Right lobe of liver (tissue), 6 donors: ENCODE measurements around the gene CENPP. TPM values are rescaled to one million over a fixed set of nuclear protein-coding genes. Genes with fewer than 3 reads are reported as not detected.
A peak's percentile ranks its signal among the peaks of the same experiment; 100 is the strongest.

ENCODE experiments used
- ATAC-seq, 4 donors: fragments of 200-7000 bp; cut with Tn5 transposase; one replicate each; pipeline ENCODE4 v1.9.1; 2020; ENCODE audit warnings: mild to moderate bottlenecking in 4 of 4, moderate library complexity in 4 of 4
- DNase-seq, 3 donors: peaks; one replicate each; pipeline ENCODE4 v3.0.0-alpha.2; 2020
- H3K27ac ChIP-seq, 3 donors: fragments of 200-600 bp; one replicate each; pipeline ENCODE4 v1.8.0; 2022
- H3K27me3 ChIP-seq, 2 donors: fragments of 200-600 bp; one replicate each; pipeline ENCODE4 v1.8.0; 2022
- H3K36me3 ChIP-seq, 4 donors: fragments of 200-600 bp; sonication (generic) in 1 of 4; one replicate each; pipeline versions ENCODE4 v1.5.1 to v1.8.0; 2017 to 2022; ENCODE audit warnings: control low read depth in 1 of 4
- H3K4me1 ChIP-seq, 4 donors: fragments of 200-600 bp; sonication (generic) in 1 of 4; one replicate each; pipeline versions ENCODE4 v1.5.1 to v1.8.0; 2017 to 2022; ENCODE audit warnings: control low read depth in 1 of 4
- H3K4me3 ChIP-seq, 3 donors: fragments of 200-600 bp; one replicate each; pipeline ENCODE4 v1.8.0; 2022
- H3K9me3 ChIP-seq, 4 donors: fragments of 200-600 bp; sonication (generic) in 1 of 4; one replicate each; pipeline versions ENCODE4 v1.5.1 to v1.8.0; 2017 to 2022; ENCODE audit warnings: control low read depth in 1 of 4
- POLR2A ChIP-seq: fragments of 450-650 bp; IDR thresholded peaks from one replicate; pipeline ENCODE4 v1.6.1; 2017; ENCODE audit warnings: antibody characterized with exemption, mild to moderate bottlenecking
- WGBS: methylation state at CpG from one replicate; pipeline ENCODE4 v1.1.6; 2018; ENCODE audit warnings: low coverage, low lambda C conversion rate; ENCODE audit not compliant: insufficient coverage; ENCODE audit errors: missing lambda C conversion rate; 5-methylcytosine and 5-hydroxymethylcytosine counted together
- intact Hi-C, 2 donors: fragments of 100-400 bp; cut with DNase I; formaldehyde crosslinking; loops; one replicate each; pipeline versions ENCODE4 v1.11.2 to v1.14.1; 2022
- total RNA-seq, 6 experiments: library from RNA; depleted of rRNA in 2 of 6; stranded (reverse); fragments of >200 nt in 2 of 6; fragmentation: NEBNext Ultra II Directional in 3 of 6; extraction: Animal tissue kit (Norgen Biotek cat#: 25700) in 3 of 6; gene quantifications; one replicate each; pipeline versions ENCODE4 v1.1.0 to v1.2.4, GENCODE V29; 2016 to 2023
- TF ChIP-seq, protein P1 (sequence below), 4 donors: fragments of 200-600 bp in 3 of 4; fragments of 450-650 bp in 1 of 4; IDR thresholded peaks; one replicate each; pipeline versions ENCODE4 v1.5.1 to v1.8.0; 2016 to 2022; ENCODE audit warnings: antibody characterized with exemption in 4 of 4, mild to moderate bottlenecking in 2 of 4
- donor health status: DM: no; HTN: yes; CAD: no.
- donor health status: DM: no; HTN: no; CAD: no.
- donor health status: DM: no; HTN: no; CAD: no.
- donor health status: DM: no; HTN: yes; CAD: no.
- donor health status: DM: no; HTN: yes; CAD: no.

CENPP gene
- total RNA-seq, 6 experiments from 2014 or later = 1.0 to 3.7 (median 1.5) TPM

GRCh38 chr9:92429836-92430235 is 104.1 kb downstream of the CENPP start:
- no peak for ATAC-seq
- no peak for TF ChIP-seq POLR2A
- TF ChIP-seq, protein P1, sequence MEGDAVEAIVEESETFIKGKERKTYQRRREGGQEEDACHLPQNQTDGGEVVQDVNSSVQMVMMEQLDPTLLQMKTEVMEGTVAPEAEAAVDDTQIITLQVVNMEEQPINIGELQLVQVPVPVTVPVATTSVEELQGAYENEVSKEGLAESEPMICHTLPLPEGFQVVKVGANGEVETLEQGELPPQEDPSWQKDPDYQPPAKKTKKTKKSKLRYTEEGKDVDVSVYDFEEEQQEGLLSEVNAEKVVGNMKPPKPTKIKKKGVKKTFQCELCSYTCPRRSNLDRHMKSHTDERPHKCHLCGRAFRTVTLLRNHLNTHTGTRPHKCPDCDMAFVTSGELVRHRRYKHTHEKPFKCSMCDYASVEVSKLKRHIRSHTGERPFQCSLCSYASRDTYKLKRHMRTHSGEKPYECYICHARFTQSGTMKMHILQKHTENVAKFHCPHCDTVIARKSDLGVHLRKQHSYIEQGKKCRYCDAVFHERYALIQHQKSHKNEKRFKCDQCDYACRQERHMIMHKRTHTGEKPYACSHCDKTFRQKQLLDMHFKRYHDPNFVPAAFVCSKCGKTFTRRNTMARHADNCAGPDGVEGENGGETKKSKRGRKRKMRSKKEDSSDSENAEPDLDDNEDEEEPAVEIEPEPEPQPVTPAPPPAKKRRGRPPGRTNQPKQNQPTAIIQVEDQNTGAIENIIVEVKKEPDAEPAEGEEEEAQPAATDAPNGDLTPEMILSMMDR (IDR thresholded peaks at IDR 0.05) = no peak
- 100% methylated on average over 2 of the region's 2 CpGs for WGBS
- no peaks in the 10 kb centered on the region for H3K36me3 ChIP-seq
- no peak overlapping the region for H3K27ac ChIP-seq
- no peak for DNase-seq
- H3K9me3 ChIP-seq = no peaks in the 10 kb centered on the region
- H3K4me1 ChIP-seq = no peaks in the 10 kb centered on the region
- H3K27me3 ChIP-seq = no peaks in the 10 kb centered on the region
- intact Hi-C loops = no loop called here
- H3K4me3 ChIP-seq = no peak overlapping the region

DNA sequence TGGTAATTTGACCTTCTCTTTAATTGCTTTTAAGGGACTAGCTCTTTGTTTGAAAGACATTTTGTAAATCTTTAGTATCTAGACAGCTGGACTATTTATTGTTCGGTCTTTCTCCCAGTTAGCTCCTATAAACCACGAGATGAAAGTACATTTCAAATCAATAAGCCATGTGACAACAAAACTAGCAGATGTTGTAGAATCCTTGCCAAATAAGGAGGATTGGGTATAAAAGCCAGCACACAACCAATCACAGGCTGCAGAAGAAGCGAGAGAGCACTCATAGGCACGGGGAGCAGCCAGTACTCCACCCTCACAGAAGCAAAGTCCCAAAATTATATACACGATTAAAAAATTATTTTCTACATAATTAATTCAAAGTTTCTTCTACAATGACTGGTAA is 106.6 kb downstream of the CENPP start:
- Histone ChIP-seq H3K4me1 (no peaks in the 10 kb centered on the region), H3K4me3 (no peak overlapping the region), H3K36me3 (no peaks in the 10 kb centered on the region), H3K27me3 (no peaks in the 10 kb centered on the region), H3K9me3 (no peaks in the 10 kb centered on the region), H3K27ac (no peak overlapping the region)
- DNase-seq (no peak), ATAC-seq (peak in 2 of 4 donors; percentile 47 to 65)
- intact Hi-C loops = no loop called here
- 61% methylated on average over 5 of the region's 5 CpGs for WGBS
- TF ChIP-seq POLR2A = no peak

- intact Hi-C loops = no loop called here
These were observed 107.3 kb downstream of the CENPP start for GRCh38 chr9:92432972-92433548.

DNA sequence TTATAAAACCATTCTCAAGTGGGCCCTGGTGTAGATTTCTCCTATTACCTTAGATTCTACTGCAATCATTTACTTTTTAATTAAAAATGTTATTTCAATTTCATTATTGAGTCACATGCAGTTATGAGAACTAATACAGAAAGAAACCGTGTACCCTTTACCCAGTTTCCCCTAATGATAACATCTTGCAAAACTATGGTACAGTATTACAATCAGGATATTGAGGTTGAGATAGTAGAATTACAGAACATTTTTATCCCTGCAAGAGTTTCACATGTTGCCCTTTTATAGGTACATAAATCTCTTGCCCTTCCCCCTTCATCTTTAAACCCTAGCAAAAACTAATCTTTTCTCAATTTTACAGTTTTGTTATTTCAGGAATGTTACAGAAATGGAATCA is 109.5 kb downstream of the CENPP start:
- intact Hi-C loops = no loop called here
- H3K27ac ChIP-seq = no peak overlapping the region
- ATAC-seq = no peak
- H3K9me3 ChIP-seq = no peaks in the 10 kb centered on the region
- no peak for DNase-seq
- WGBS = 83% methylated on average over 1 of the region's 1 CpG
- H3K27me3 ChIP-seq = no peaks in the 10 kb centered on the region
- H3K4me3 ChIP-seq = no peak overlapping the region
- no peaks in the 10 kb centered on the region for H3K4me1 ChIP-seq
- no peaks in the 10 kb centered on the region for H3K36me3 ChIP-seq
- TF ChIP-seq POLR2A = no peak
- TF ChIP-seq, protein P1 (IDR thresholded peaks at IDR 0.05) = no peak

More at GRCh38 chr9:92432972-92433548, 107.3 kb downstream of the CENPP start:
- Histone ChIP-seq H3K4me1 (no peaks in the 10 kb centered on the region), H3K4me3 (no peak overlapping the region), H3K27ac (no peak overlapping the region), H3K36me3 (no peaks in the 10 kb centered on the region), H3K9me3 (no peaks in the 10 kb centered on the region), H3K27me3 (no peaks in the 10 kb centered on the region)
- ATAC-seq (no peak), DNase-seq (no peak)
- TF ChIP-seq, protein P1 (IDR thresholded peaks at IDR 0.05) = no peak
- no peak for TF ChIP-seq POLR2A
- WGBS = 90% methylated on average over 5 of the region's 5 CpGs

DNA sequence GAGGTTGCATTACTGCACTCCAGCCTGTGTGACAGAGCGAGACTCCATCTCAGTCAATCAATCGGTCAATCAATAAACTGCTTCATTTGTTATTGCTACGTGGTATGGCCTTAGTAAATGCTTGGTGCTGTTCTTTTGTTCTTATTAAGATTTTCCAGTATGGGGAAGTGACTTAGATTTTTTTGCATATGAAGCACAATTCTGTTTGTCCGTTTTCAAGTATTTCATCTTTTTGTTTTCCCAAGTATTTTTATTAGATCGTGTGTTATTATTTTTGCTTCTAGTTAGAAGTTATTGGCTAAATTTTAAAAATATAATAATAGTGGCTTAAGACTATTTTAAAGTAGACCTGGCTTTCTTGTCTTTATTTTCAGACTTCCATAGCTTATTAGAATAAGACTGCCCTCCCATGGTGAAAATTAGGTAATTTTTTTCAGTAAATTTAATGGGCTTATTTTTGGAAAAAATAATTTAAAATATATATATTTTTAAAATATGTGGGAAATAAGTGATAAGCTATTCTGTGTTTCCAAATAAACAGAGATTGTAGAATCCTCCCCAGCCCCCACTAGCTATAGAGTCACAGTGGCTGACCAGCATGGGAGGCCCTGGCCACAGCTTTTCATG is 113.3 kb downstream of the CENPP start:
- intact Hi-C loops = no loop called here
- WGBS = 47% methylated on average over 4 of the region's 5 CpGs
- TF ChIP-seq POLR2A = no peak
- TF ChIP-seq, protein P1 (IDR thresholded peaks at IDR 0.05) = peak; percentile 36 to 55 (median 48)
- Histone ChIP-seq H3K4me3 (no peak overlapping the region), H3K27ac (no peak overlapping the region), H3K36me3 (no peaks in the 10 kb centered on the region), H3K9me3 (no peaks in the 10 kb centered on the region), H3K4me1 (no peaks in the 10 kb centered on the region), H3K27me3 (no peaks in the 10 kb centered on the region)
- no peak for DNase-seq
- ATAC-seq = peak in 2 of 4 donors; percentile 33 to 52
